H1 (cell line): ENCODE results near the gene CD68. TPM values are rescaled to one million over a fixed set of nuclear protein-coding genes. Genes with fewer than 3 reads are reported as not detected.

Experiments used
- CTCF ChIA-PET: fragments of 300-600 bp; sonication (Branson Sonifier 250); formaldehyde crosslinking; loops from one replicate; lab custom pipeline; 2021; ENCODE audit not compliant: partially characterized antibody; lab: Charles Lee
- POLR2A ChIA-PET: fragments of 300-600 bp; sonication (Branson Sonifier 250); formaldehyde crosslinking; loops from one replicate; lab custom pipeline; 2021; ENCODE audit warnings: inconsistent platforms; ENCODE audit not compliant: partially characterized antibody; lab: Charles Lee
- DNase-seq, 2 experiments: peaks; one replicate each; pipeline versions ENCODE4 v3.0.0 to v3.0.0-alpha.2; 2010 to 2022; ENCODE audit warnings: low spot score in 2 of 2, low read depth in 1 of 2, mixed read lengths in 1 of 2
- FAIRE-seq: peaks from 2 replicates; lab custom pipeline; 2011; peaks lifted over from hg19 to GRCh38; lab: Jason Lieb, UNC
- H2AFZ ChIP-seq: 2 replicates; pipeline ENCODE4 v1.8.1; 2012; ENCODE audit warnings: low read length, inconsistent platforms
- H2AK5ac ChIP-seq: 2 replicates; pipeline ENCODE4 v1.6.1; 2013; ENCODE audit warnings: low read depth, low read length
- H2BK120ac ChIP-seq: replicated peaks from 2 replicates; pipeline ENCODE3; 2013; ENCODE audit warnings: low read depth, low read length, inconsistent platforms
- H2BK12ac ChIP-seq: 2 replicates; pipeline ENCODE4 v1.6.1; 2013; ENCODE audit warnings: low read depth, low read length
- H2BK15ac ChIP-seq: 2 replicates; pipeline ENCODE4 v1.6.1; 2013; ENCODE audit warnings: low read length
- H2BK20ac ChIP-seq: 2 replicates; pipeline ENCODE4 v1.6.1; 2013; ENCODE audit warnings: low read length
- H2BK5ac ChIP-seq: 2 replicates; pipeline ENCODE4 v1.6.1; 2013; ENCODE audit warnings: low read depth, low read length
- H3K14ac ChIP-seq: 2 replicates; pipeline ENCODE4 v1.6.1; 2013; ENCODE audit warnings: inconsistent platforms; ENCODE audit not compliant: insufficient read length
- H3K18ac ChIP-seq: 2 replicates; pipeline ENCODE4 v1.6.1; 2013; ENCODE audit warnings: low read length; ENCODE audit errors: extremely low read depth
- H3K23ac ChIP-seq: 2 replicates; pipeline ENCODE4 v1.6.1; 2013; ENCODE audit warnings: inconsistent platforms; ENCODE audit not compliant: insufficient read length
- H3K23me2 ChIP-seq: 2 replicates; pipeline ENCODE4 v1.6.1; 2013; ENCODE audit warnings: low read depth, low read length
- H3K27ac ChIP-seq: 2 replicates; pipeline ENCODE4 v1.6.1; 2011; ENCODE audit warnings: low read depth, low read length, inconsistent platforms
- H3K27me3 ChIP-seq, 4 experiments: replicated peaks in 1 of 4; 1 replicate in 1 of 4; 2 replicates in 3 of 4; pipeline versions ENCODE4 v1.6.1 to v1.8.1; 2011 to 2013; ENCODE audit warnings: low read length in 3 of 4, mild to moderate bottlenecking in 3 of 4, inconsistent platforms in 2 of 4, mixed read lengths in 2 of 4, moderate library complexity in 1 of 4; ENCODE audit not compliant: control insufficient read depth in 3 of 4, insufficient read depth in 3 of 4; ENCODE audit errors: extremely low read depth in 1 of 4
- H3K36me3 ChIP-seq, 4 experiments: 2 replicates each; pipeline versions ENCODE4 v1.6.1 to v1.8.1; 2011 to 2013; ENCODE audit warnings: mild to moderate bottlenecking in 4 of 4, low read length in 3 of 4, moderate library complexity in 2 of 4, control low read depth in 1 of 4, inconsistent platforms in 1 of 4; ENCODE audit not compliant: insufficient read depth in 4 of 4, control insufficient read depth in 2 of 4
- H3K4ac ChIP-seq: replicated peaks from 2 replicates; pipeline ENCODE3; 2013; ENCODE audit warnings: low read length, low read depth, mixed read lengths, inconsistent platforms; ENCODE audit not compliant: insufficient read length
- H3K4me1 ChIP-seq, 4 experiments: replicated peaks in 1 of 4; 1 replicate in 1 of 4; 2 replicates in 3 of 4; pipeline versions ENCODE4 v1.6.1 to v1.8.1; 2011 to 2013; ENCODE audit warnings: low read length in 3 of 4, inconsistent platforms in 2 of 4, mixed read lengths in 1 of 4; ENCODE audit not compliant: insufficient read depth in 4 of 4, control insufficient read depth in 3 of 4
- H3K4me2 ChIP-seq, 2 experiments: 2 replicates each; pipeline versions ENCODE4 v1.6.1 to v1.8.1; 2011 to 2013; ENCODE audit warnings: low read depth in 2 of 2, low read length in 2 of 2, control low read depth in 1 of 2, inconsistent platforms in 1 of 2, mild to moderate bottlenecking in 1 of 2; ENCODE audit not compliant: insufficient read depth in 1 of 2
- H3K4me3 ChIP-seq, 4 experiments: fragments of 200-600, 300-600 bp in 1 of 4; sonication (generic), shearing (Covaris generic), sonication (Bioruptor Twin) in 1 of 4; 2 replicates each; pipeline versions ENCODE4 v1.5.1 to v1.8.1; 2011 to 2016; ENCODE audit warnings: low read length in 4 of 4, low read depth in 3 of 4, control low read depth in 2 of 4, inconsistent platforms in 2 of 4, mild to moderate bottlenecking in 2 of 4, mixed read lengths in 1 of 4, moderate library complexity in 1 of 4; ENCODE audit not compliant: insufficient read depth in 2 of 4; ENCODE audit errors: extremely low read depth in 1 of 4
- H3K56ac ChIP-seq: replicated peaks from 2 replicates; pipeline ENCODE3; 2013; ENCODE audit warnings: low read depth, mild to moderate bottlenecking, mixed read lengths, low read length, inconsistent platforms; ENCODE audit not compliant: insufficient read length
- H3K79me1 ChIP-seq: 2 replicates; pipeline ENCODE4 v1.6.1; 2013; ENCODE audit warnings: low read depth, low read length, control low read depth
- H3K79me2 ChIP-seq, 2 experiments: 2 replicates each; pipeline versions ENCODE4 v1.6.1 to v1.8.1; 2012 to 2013; ENCODE audit warnings: low read length in 2 of 2, mild to moderate bottlenecking in 2 of 2, inconsistent platforms in 1 of 2; ENCODE audit not compliant: insufficient read depth in 2 of 2, control insufficient read depth in 1 of 2
- H3K9ac ChIP-seq, 4 experiments: replicated peaks in 1 of 4; 1 replicate in 1 of 4; 2 replicates in 3 of 4; pipeline versions ENCODE4 v1.6.1 to v1.8.1; 2011 to 2013; ENCODE audit warnings: low read depth in 3 of 4, low read length in 3 of 4, control low read depth in 2 of 4, mild to moderate bottlenecking in 2 of 4, moderate library complexity in 2 of 4, inconsistent platforms in 1 of 4; ENCODE audit errors: extremely low read depth in 1 of 4
- H3K9me3 ChIP-seq, 2 experiments: 2 replicates each; pipeline versions ENCODE4 v1.6.1 to v1.8.1; 2012 to 2013; ENCODE audit warnings: mild to moderate bottlenecking in 2 of 2, moderate library complexity in 2 of 2, control low read depth in 1 of 2, inconsistent platforms in 1 of 2, low read depth in 1 of 2, low read length in 1 of 2, mixed read lengths in 1 of 2; ENCODE audit not compliant: insufficient read depth in 2 of 2
- H4K20me1 ChIP-seq, 2 experiments: replicated peaks in 1 of 2; 2 replicates each; pipeline versions ENCODE3 to v1.8.1; 2011 to 2013; ENCODE audit warnings: inconsistent platforms in 2 of 2, low read length in 2 of 2, mild to moderate bottlenecking in 1 of 2; ENCODE audit not compliant: insufficient read depth in 2 of 2, control insufficient read depth in 1 of 2
- H4K5ac ChIP-seq: 2 replicates; pipeline ENCODE4 v1.6.1; 2013; ENCODE audit warnings: low read length, low read depth, mixed read lengths, inconsistent platforms; ENCODE audit not compliant: insufficient read length
- H4K8ac ChIP-seq: 2 replicates; pipeline ENCODE4 v1.8.0; 2013; ENCODE audit warnings: mild to moderate bottlenecking, moderate library complexity, low read length, inconsistent platforms; ENCODE audit not compliant: insufficient read depth; ENCODE audit errors: extremely low read depth
- H4K91ac ChIP-seq: replicated peaks from 2 replicates; pipeline ENCODE3; 2013; ENCODE audit warnings: low read length, mixed read lengths, inconsistent platforms; ENCODE audit not compliant: insufficient read length
- CTBP2 ChIP-seq: IDR thresholded peaks from 2 replicates; pipeline ENCODE4 v1.7.0; 2011; ENCODE audit warnings: borderline replicate concordance, mild to moderate bottlenecking, moderate library complexity, mixed read lengths, low read length; ENCODE audit not compliant: insufficient read depth, insufficient read length
- CTCF ChIP-seq, 3 experiments: IDR thresholded peaks; 1 replicate in 2 of 3; 2 replicates in 1 of 3; pipeline versions ENCODE4 v1.5.1 to v1.6.1; 2011; ENCODE audit warnings: low read length in 3 of 3, mild to moderate bottlenecking in 3 of 3, inconsistent platforms in 2 of 3, low read depth in 1 of 3, moderate library complexity in 1 of 3; ENCODE audit not compliant: insufficient read depth in 1 of 3; ENCODE audit errors: control extremely low read depth in 1 of 3
- GTF2F1 ChIP-seq: IDR thresholded peaks from 2 replicates; pipeline ENCODE4 v1.6.1; 2012; ENCODE audit warnings: low read depth, low read length, improper control_type of control experiment, borderline replicate concordance
- RFX5 ChIP-seq: IDR thresholded peaks from 2 replicates; pipeline ENCODE4 v1.6.1; 2011; ENCODE audit warnings: low read depth, low read length, improper control_type of control experiment, borderline replicate concordance
- RXRA ChIP-seq: IDR thresholded peaks from 2 replicates; pipeline ENCODE4 v1.6.1; 2011; ENCODE audit warnings: low read depth, mild to moderate bottlenecking, low read length, moderate library complexity; ENCODE audit not compliant: insufficient read depth
- WGBS, 2 experiments: shearing (Covaris generic) in 1 of 2; methylation state at CpG; one replicate each; pipeline versions ENCODE4 v1.1.6 to v1.1.7; 2013 to 2015; ENCODE audit warnings: low lambda C conversion rate in 2 of 2, mixed read lengths in 2 of 2, inconsistent platforms in 1 of 2, low coverage in 1 of 2, missing lambda C conversion rate in 1 of 2; ENCODE audit not compliant: insufficient replicate concordance in 2 of 2, insufficient coverage in 1 of 2, insufficient read length in 1 of 2; ENCODE audit errors: extremely low coverage in 1 of 2, missing lambda C conversion rate in 1 of 2; 5-methylcytosine and 5-hydroxymethylcytosine counted together
- polyA plus RNA-seq, 7 experiments: library from polyadenylated mRNA; depleted of rRNA in 3 of 7; stranded (reverse) in 5 of 7; unstranded in 2 of 7; fragments of >200 nt in 5 of 7; fragments of 200-250 nt in 2 of 7; gene quantifications; 1 replicate in 5 of 7; 2 replicates in 1 of 7; 4 replicates in 1 of 7; pipeline versions ENCODE4 v1.2.1 to v1.2.3, GENCODE V29; 2011 to 2013; ENCODE audit warnings: missing spikeins in 2 of 7, mixed read lengths in 2 of 7
- total RNA-seq: library from RNA; stranded (reverse); fragmentation: NEBNext Ultra II Directional; extraction: Animal tissue kit (Norgen Biotek cat#: 25700); gene quantifications from 2 replicates; pipeline ENCODE4 v1.2.1, GENCODE V29; 2021

The CD68 gene
- total and polyA plus RNA-seq, 2 of the 8 experiments (the other 6 are each of a cell fraction or from before 2014, with no cell fraction given): 0.18 TPM; not detected in 1

DNA sequence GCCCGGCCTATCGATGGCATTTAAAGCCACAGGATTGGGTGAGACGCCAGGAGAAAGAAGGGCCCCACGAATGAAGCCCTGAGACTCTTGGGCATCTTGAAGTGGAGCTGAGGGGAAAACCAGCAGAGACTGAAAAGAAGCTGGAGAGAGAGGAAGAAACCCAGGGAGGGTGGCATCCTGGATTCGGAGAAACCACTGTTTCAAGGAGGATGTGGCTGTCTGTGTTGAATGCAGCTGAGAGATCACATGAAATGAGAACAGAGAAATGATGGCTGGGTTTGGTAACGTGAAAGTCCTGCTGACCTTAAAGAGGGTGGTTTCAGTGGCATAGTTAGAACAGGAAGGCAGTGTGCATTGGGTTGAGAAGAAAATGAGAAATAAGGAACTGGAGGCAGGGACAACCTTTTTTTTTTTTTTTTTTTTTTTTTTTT is 26.8 kb upstream of the CD68 start:
- no peak overlapping the region for H3K56ac ChIP-seq
- no peaks in the 10 kb centered on the region for H3K9me3 ChIP-seq
- H3K4ac ChIP-seq: no peak overlapping the region
- POLR2A ChIA-PET: interaction anchor here (1.2 to 37.5 kb wide), 4 partner anchors 8 to 68 kb away, joined by 3 to 1144 read pairs (median 4); partner anchors contain the start of genes CD68, MPDU1 and SOX15
- H3K4me3 ChIP-seq: no peak overlapping the region
- H4K5ac ChIP-seq: no peak overlapping the region
- DNase-seq (no peak), FAIRE-seq (no peak)
- H2BK120ac ChIP-seq: no peak overlapping the region
- H2BK12ac ChIP-seq: no peak overlapping the region
- no peak overlapping the region for H2BK15ac ChIP-seq
- no peaks in the 10 kb centered on the region for H3K36me3 ChIP-seq
- no peak overlapping the region for H3K9ac ChIP-seq
- H2AK5ac ChIP-seq: no peak overlapping the region
- H3K4me2 ChIP-seq: no peak overlapping the region
- no peak overlapping the region for H2BK5ac ChIP-seq
- H3K14ac ChIP-seq: no peak overlapping the region
- 89% methylated on average over 6 of the region's 6 CpGs; no CpG with 5 or more reads in 1 of the 2 experiments for WGBS, 2 experiments
- no peak overlapping the region for H2BK20ac ChIP-seq
- no peak overlapping the region for H3K18ac ChIP-seq
- no peaks in the 10 kb centered on the region for H3K79me2 ChIP-seq
- CTCF ChIA-PET: interaction anchor here (0.6 to 12.7 kb wide), 4 partner anchors 8 to 95 kb away, joined by 3 to 251 read pairs (median 8); no protein-coding TSS in a partner anchor
- peaks cover 0 to 5% (median 3%) of the 10 kb centered on the region in 4 experiments; a peak in 4 of 7 replicates for H3K27me3 ChIP-seq
- H3K79me1 ChIP-seq: no peaks in the 10 kb centered on the region
- TF ChIP-seq CTCF (IDR thresholded peaks at IDR 0.05; ENCODE audit: control extremely low read depth in 1 of 3, insufficient read depth in 1 of 3, low read depth in 1 of 3, low read length in 3 of 3) (no peak), GTF2F1 (no peak), CTBP2 (no peak), RFX5 (no peak), RXRA (no peak)
- no peak overlapping the region for H2AFZ ChIP-seq
- H3K27ac ChIP-seq: no peak overlapping the region
- no peak overlapping the region for H4K91ac ChIP-seq
- peaks cover 6% of the 10 kb centered on the region; the same call in 1 of the 2 replicates for H3K23me2 ChIP-seq
- H4K8ac ChIP-seq: no peak overlapping the region
- H3K23ac ChIP-seq: no peak overlapping the region
- H4K20me1 ChIP-seq: peaks cover 0 to 7% of the 10 kb centered on the region in 2 experiments
- H3K4me1 ChIP-seq: peaks cover 3 to 16% (median 9%) of the 10 kb centered on the region in 4 experiments; a peak in 6 of 7 replicates
